Measurements from ENCODE around the gene FGF19.
"Not testable (repeated sequence)": the region's sequence is repeated elsewhere in the genome, so short reads cannot be mapped to it uniquely, and the experiment has no call there.

FGF19 gene

GRCh38 chr11:69716891-69717747 lies 13.3 kb upstream of the FGF19 start:
- DNase-seq: no peak

- DNase-seq: no peak
Measured at GRCh38 chr11:69716099-69716498, 12.3 kb upstream of the FGF19 start.

GRCh38 chr11:69715446-69715845 lies 11.6 kb upstream of the FGF19 start:
- DNase-seq: no peak

- peak; percentile 67 to 84 for DNase-seq
Measured at GRCh38 chr11:69711822-69712801, 8.3 kb upstream of the FGF19 start.

- no peak for DNase-seq
Measured at GRCh38 chr11:69708736-69709401, 5.0 kb upstream of the FGF19 start.

GRCh38 chr11:69707176-69707575 lies 3.4 kb upstream of the FGF19 start:
- no peak for DNase-seq

- DNase-seq: no peak
Measured at GRCh38 chr11:69705901-69706787, 2.3 kb upstream of the FGF19 start.

GRCh38 chr11:69705351-69705811 lies 1.6 kb upstream of the FGF19 start:
- DNase-seq: peak in 1 of 2 experiments; percentile 15

- DNase-seq: peak in 1 of 2 experiments; percentile 9
Measured at GRCh38 chr11:69704508-69705253, 859 bp upstream of the FGF19 start.

- DNase-seq: no peak
Measured at GRCh38 chr11:69703453-69703767, 412 bp downstream of the FGF19 start.

- no peak for DNase-seq
Measured at GRCh38 chr11:69702769-69703452, 911 bp downstream of the FGF19 start.

GRCh38 chr11:69702239-69702691 lies 1.6 kb downstream of the FGF19 start:
- DNase-seq: no peak

- DNase-seq: no peak
Measured at GRCh38 chr11:69700278-69701140, 3.3 kb downstream of the FGF19 start.

GRCh38 chr11:69699213-69699612 lies 4.6 kb downstream of the FGF19 start:
- DNase-seq: no peak

GRCh38 chr11:69698362-69698761 lies 5.5 kb downstream of the FGF19 start:
- DNase-seq: no peak

GRCh38 chr11:69697861-69698260 lies 6.0 kb downstream of the FGF19 start:
- no peak for DNase-seq

GRCh38 chr11:69697469-69697843 lies 6.4 kb downstream of the FGF19 start:
- DNase-seq: no peak

- no peak for DNase-seq
Measured at GRCh38 chr11:69696749-69697468, 6.9 kb downstream of the FGF19 start.

- DNase-seq: not testable (repeated sequence)
Measured at GRCh38 chr11:69695995-69696394, 7.8 kb downstream of the FGF19 start.

Measured in Kasumi-1 (cell line).